HEK293 (cell line): ENCODE results near the gene VTN.

ENCODE experiments used
- INSM2 ChIP-seq: fragments of 450-650 bp; formaldehyde crosslinking; IDR thresholded peaks from 2 replicates; pipeline ENCODE4 v1.5.1; 2016; ENCODE audit warnings: missing biosample characterization, missing genetic modification characterization
- KLF10 ChIP-seq: fragments of 450-650 bp; IDR thresholded peaks from 2 replicates; pipeline ENCODE4 v1.5.1; 2018; ENCODE audit warnings: missing biosample characterization, mild to moderate bottlenecking, missing genetic modification characterization
- OSR2 ChIP-seq: fragments of 450-650 bp; formaldehyde crosslinking; IDR thresholded peaks from 2 replicates; pipeline ENCODE4 v1.5.1; 2016; ENCODE audit warnings: missing biosample characterization, missing genetic modification characterization
- PRDM1 ChIP-seq: fragments of 450-650 bp; formaldehyde crosslinking; IDR thresholded peaks from 2 replicates; pipeline ENCODE4; 2016; ENCODE audit warnings: missing biosample characterization, missing genetic modification characterization
- PRDM2 ChIP-seq: fragments of 450-650 bp; formaldehyde crosslinking; IDR thresholded peaks from 2 replicates; pipeline ENCODE4 v1.5.1; 2016; ENCODE audit warnings: missing biosample characterization, missing genetic modification characterization, borderline replicate concordance
- REPIN1 ChIP-seq: fragments of 450-650 bp; formaldehyde crosslinking; IDR thresholded peaks from 2 replicates; pipeline ENCODE4 v1.5.1; 2017; ENCODE audit warnings: missing biosample characterization, missing genetic modification characterization, low read depth
- SP2 ChIP-seq: fragments of 450-650 bp; formaldehyde crosslinking; IDR thresholded peaks from 2 replicates; pipeline ENCODE4 v1.5.1; 2016; ENCODE audit warnings: missing biosample characterization, missing genetic modification characterization
- TSHZ1 ChIP-seq: fragments of 450-650 bp; formaldehyde crosslinking; IDR thresholded peaks from 2 replicates; pipeline ENCODE4 v1.5.1; 2016; ENCODE audit warnings: missing biosample characterization, missing genetic modification characterization, borderline replicate concordance
- ZFP69B ChIP-seq: fragments of 450-650 bp; formaldehyde crosslinking; IDR thresholded peaks from 2 replicates; pipeline ENCODE4 v1.5.1; 2016; ENCODE audit warnings: missing biosample characterization, missing genetic modification characterization
- ZNF121 ChIP-seq: fragments of 450-650 bp; formaldehyde crosslinking; IDR thresholded peaks from 2 replicates; pipeline ENCODE4 v1.5.1; 2016; ENCODE audit warnings: missing biosample characterization, missing genetic modification characterization
- ZNF155 ChIP-seq: fragments of 450-650 bp; formaldehyde crosslinking; IDR thresholded peaks from 2 replicates; pipeline ENCODE4 v1.5.1; 2016; ENCODE audit warnings: missing biosample characterization, missing genetic modification characterization
- ZNF248 ChIP-seq: fragments of 450-650 bp; formaldehyde crosslinking; IDR thresholded peaks from 2 replicates; pipeline ENCODE4 v1.5.1; 2017; ENCODE audit warnings: missing biosample characterization, missing genetic modification characterization
- ZNF354C ChIP-seq: fragments of 450-650 bp; formaldehyde crosslinking; IDR thresholded peaks from 2 replicates; pipeline ENCODE4 v1.5.1; 2016; ENCODE audit warnings: missing biosample characterization, missing genetic modification characterization, low read depth, borderline replicate concordance
- ZNF449 ChIP-seq: fragments of 450-650 bp; formaldehyde crosslinking; IDR thresholded peaks from 2 replicates; pipeline ENCODE4 v1.5.1; 2017; ENCODE audit warnings: missing biosample characterization, mild to moderate bottlenecking, missing genetic modification characterization, moderate library complexity
- ZNF48 ChIP-seq: fragments of 450-650 bp; formaldehyde crosslinking; IDR thresholded peaks from 2 replicates; pipeline ENCODE4 v1.5.1; 2016; ENCODE audit warnings: missing biosample characterization, missing genetic modification characterization
- ZNF558 ChIP-seq: fragments of 450-650 bp; formaldehyde crosslinking; IDR thresholded peaks from 2 replicates; pipeline ENCODE4 v1.5.1; 2016; ENCODE audit warnings: missing biosample characterization, missing genetic modification characterization
- ZNF571 ChIP-seq: fragments of 450-650 bp; formaldehyde crosslinking; IDR thresholded peaks from 2 replicates; pipeline ENCODE4 v1.5.0; 2017; ENCODE audit warnings: missing biosample characterization, missing genetic modification characterization
- ZNF596 ChIP-seq: fragments of 450-650 bp; IDR thresholded peaks from 2 replicates; pipeline ENCODE4 v1.5.0; 2018; ENCODE audit warnings: missing biosample characterization, mild to moderate bottlenecking, missing genetic modification characterization, moderate library complexity
- ZNF639 ChIP-seq: fragments of 450-650 bp; formaldehyde crosslinking; IDR thresholded peaks from 2 replicates; pipeline ENCODE4 v1.5.1; 2016; ENCODE audit warnings: missing biosample characterization, missing genetic modification characterization
- ZNF645 ChIP-seq: fragments of 450-650 bp; formaldehyde crosslinking; IDR thresholded peaks from 2 replicates; pipeline ENCODE4; 2016; ENCODE audit warnings: missing biosample characterization, missing genetic modification characterization
- ZNF704 ChIP-seq: fragments of 450-650 bp; formaldehyde crosslinking; IDR thresholded peaks from 2 replicates; pipeline ENCODE4 v1.5.1; 2016; ENCODE audit warnings: missing biosample characterization, missing genetic modification characterization
- ZSCAN16 ChIP-seq: fragments of 450-650 bp; formaldehyde crosslinking; IDR thresholded peaks from 2 replicates; pipeline ENCODE4 v1.5.1; 2016; ENCODE audit warnings: missing biosample characterization, missing genetic modification characterization

The VTN gene

GRCh38 chr17:28407130-28407973, 37.2 kb upstream of the VTN start (continued):
- TF ChIP-seq ZSCAN16 (tag by site-specific recombination) (no peak), SP2 (tag by site-specific recombination) (peak; percentile 45; the same call in 1 of the 2 replicates), ZFP69B (no peak), ZNF155 (tag by site-specific recombination) (no peak), INSM2 (tag by site-specific recombination) (0 out of 2 replicates have a peak, but pooled peaks have one; percentile 46), PRDM2 (no peak), TSHZ1 (tag by site-specific recombination) (0 out of 2 replicates have a peak, but pooled peaks have one; percentile 39), ZNF248 (tag by site-specific recombination) (no peak), ZNF558 (tag by site-specific recombination) (no peak), OSR2 (tag by site-specific recombination) (peak; percentile 71), ZNF704 (tag by site-specific recombination) (no peak), ZNF645 (tag by site-specific recombination) (no peak), PRDM1 (tag by site-specific recombination) (no peak), REPIN1 (tag by site-specific recombination) (no peak), ZNF571 (tag by site-specific recombination) (no peak), ZNF354C (tag by site-specific recombination) (no peak), ZNF449 (no peak), ZNF121 (no peak; the same call in none of the 2 replicates), ZNF48 (tag by site-specific recombination) (no peak), ZNF596 (tag by site-specific recombination) (no peak), ZNF639 (tag by site-specific recombination) (no peak), KLF10 (tag by site-specific recombination) (0 out of 2 replicates have a peak, but pooled peaks have one; percentile 37)
